Suprapubic skin (tissue), 3 donors: ENCODE data around the gene FBXL20.

Experiments
- CTCF ChIP-seq, 2 donors: fragments of 200-600 bp in 1 of 2; fragments of 450-650 bp in 1 of 2; sonication (generic) in 1 of 2; IDR thresholded peaks; one replicate each; pipeline ENCODE4 v1.5.1; 2016 to 2019; ENCODE audit warnings: antibody characterized with exemption in 2 of 2, mild to moderate bottlenecking in 1 of 2, moderate library complexity in 1 of 2
- POLR2AphosphoS5 ChIP-seq, 3 donors: sonication (generic); formaldehyde crosslinking; IDR thresholded peaks; one replicate each; pipeline ENCODE4 v1.6.1; 2017; ENCODE audit warnings: antibody characterized with exemption in 3 of 3

- TF ChIP-seq CTCF (IDR thresholded peaks at IDR 0.05) (no peak), POLR2AphosphoS5 (IDR thresholded peaks at IDR 0.05) (no peak)
Observed at GRCh38 chr17:39243155-39243554, 158.3 kb downstream of the FBXL20 start.
